COLO668 (cell line): ENCODE results near the gene CMTM1.
"Not testable (repeated sequence)": the region's sequence is repeated elsewhere in the genome, so short reads cannot be mapped to it uniquely, and the experiment has no call there.

ENCODE experiments used
- DNase-seq: peaks from one replicate; lab custom pipeline; 2025; ENCODE audit not compliant: unreplicated experiment; lab: John Stamatoyannopoulos, UW

CMTM1 gene

GRCh38 chr16:66561381-66562080 lies 4.7 kb upstream of the CMTM1 start:
- DNase-seq = no peak

GRCh38 chr16:66562409-66562808 lies 3.8 kb upstream of the CMTM1 start:
- DNase-seq = no peak

- no peak for DNase-seq
These were observed 3.3 kb upstream of the CMTM1 start for GRCh38 chr16:66562986-66563385.

- no peak for DNase-seq
These were observed 2.5 kb upstream of the CMTM1 start for GRCh38 chr16:66563574-66564334.

- not testable (repeated sequence) for DNase-seq
These were observed 1.0 kb downstream of the CMTM1 start for GRCh38 chr16:66567270-66567669.

GRCh38 chr16:66568355-66568754 lies 2.1 kb downstream of the CMTM1 start:
- DNase-seq = no peak

- no peak for DNase-seq
These were observed 2.9 kb downstream of the CMTM1 start for GRCh38 chr16:66569131-66569530.

GRCh38 chr16:66569827-66570405 lies 3.7 kb downstream of the CMTM1 start:
- no peak for DNase-seq

GRCh38 chr16:66572356-66572755 lies 6.1 kb downstream of the CMTM1 start:
- DNase-seq = no peak

GRCh38 chr16:66574081-66574480 lies 7.8 kb downstream of the CMTM1 start:
- no peak for DNase-seq

- no peak for DNase-seq
These were observed 8.3 kb downstream of the CMTM1 start for GRCh38 chr16:66574531-66574930.

GRCh38 chr16:66575060-66575459 lies 8.8 kb downstream of the CMTM1 start:
- no peak for DNase-seq

- no peak for DNase-seq
These were observed 10.1 kb downstream of the CMTM1 start for GRCh38 chr16:66576296-66576695.

- DNase-seq = no peak
These were observed 12.7 kb downstream of the CMTM1 start, which contains the start of gene CMTM2 for GRCh38 chr16:66578651-66579531. TSS of gene CMTM2 (plus strand) at chr16:66579463. CDS start at chr16:66579608, 145 bp downstream.

- DNase-seq = no peak
These were observed 14.5 kb downstream of the CMTM1 start for GRCh38 chr16:66580605-66581209.

- DNase-seq = no peak
These were observed 15.2 kb downstream of the CMTM1 start for GRCh38 chr16:66581246-66581952.

- DNase-seq = no peak
These were observed 19.4 kb downstream of the CMTM1 start for GRCh38 chr16:66585481-66586239.

- DNase-seq = no peak
These were observed 21.8 kb downstream of the CMTM1 start for GRCh38 chr16:66587881-66588600.
